Gastrocnemius medialis (tissue), 4 donors: ENCODE data around the gene NRG3. TPM values are rescaled to one million over a fixed set of nuclear protein-coding genes. Genes with fewer than 3 reads are reported as not detected.

ENCODE experiments used
- ATAC-seq, 2 donors: fragments of 150-250 bp; one replicate each; pipeline ENCODE4 v1.9.1; 2016
- DNase-seq, 2 donors: peaks; one replicate each; pipeline ENCODE4 v3.0.0-alpha.2; 2019
- H3K27ac ChIP-seq, 4 donors: fragments of 200-600 bp; sonication (generic); 1 replicate in 1 of 4; 2 replicates in 3 of 4; pipeline ENCODE4 v1.5.1; 2016 to 2018; ENCODE audit warnings: mild to moderate bottlenecking in 2 of 4, moderate library complexity in 1 of 4
- H3K27me3 ChIP-seq, 3 donors: fragments of 200-600 bp; sonication (generic) in 2 of 3; 1 replicate in 1 of 3; 2 replicates in 2 of 3; pipeline versions ENCODE4 v1.5.1 to v1.6.0; 2016 to 2019; ENCODE audit warnings: mild to moderate bottlenecking in 1 of 3, moderate library complexity in 1 of 3
- H3K36me3 ChIP-seq, 2 donors: fragments of 200-600 bp; sonication (generic) in 1 of 2; one replicate each; pipeline ENCODE4 v1.5.1; 2017 to 2018
- H3K4me1 ChIP-seq, 2 donors: fragments of 200-600 bp; sonication (generic) in 1 of 2; one replicate each; pipeline ENCODE4 v1.5.1; 2016 to 2017; ENCODE audit warnings: mild to moderate bottlenecking in 2 of 2
- H3K4me3 ChIP-seq, 4 donors: fragments of 200-600 bp; sonication (generic) in 3 of 4; 1 replicate in 1 of 4; 2 replicates in 3 of 4; pipeline ENCODE4 v1.5.1; 2016 to 2019; ENCODE audit warnings: mild to moderate bottlenecking in 2 of 4
- H3K9me3 ChIP-seq, 3 donors: fragments of 200-600 bp; sonication (generic) in 2 of 3; 1 replicate in 1 of 3; 2 replicates in 2 of 3; pipeline ENCODE4 v1.5.1; 2016 to 2019
- POLR2A ChIP-seq, 2 donors: fragments of 450-650 bp; IDR thresholded peaks; one replicate each; pipeline ENCODE4 v1.6.1; 2017; ENCODE audit warnings: antibody characterized with exemption in 2 of 2, mild to moderate bottlenecking in 2 of 2, moderate library complexity in 2 of 2
- in situ Hi-C, 4 donors: fragments of 200-750 bp; cut with MboI; loops; one replicate each; pipeline versions ENCODE4 v1.15.0 to v1.8.0; 2017; ENCODE audit warnings: low sequenced_read_pairs in 4 of 4
- intact Hi-C: fragments of 100-400 bp; cut with DNase I; formaldehyde crosslinking; loops from one replicate; pipeline ENCODE4 v1.15.1; 2023; ENCODE audit warnings: low total_unique reads
- total RNA-seq, 4 donors: library from RNA; depleted of rRNA; stranded (reverse); fragments of >200 nt; gene quantifications; one replicate each; pipeline versions ENCODE4 v1.1.0 to v1.2.3, GENCODE V29; 2016
- TF ChIP-seq, protein P1 (sequence below), 5 experiments: fragments of 450-650 bp in 3 of 5; fragments of 200-600 bp in 2 of 5; sonication (generic) in 2 of 5; IDR thresholded peaks in 4 of 5; conservative IDR thresholded peaks in 1 of 5; 1 replicate in 4 of 5; 2 replicates in 1 of 5; pipeline ENCODE4 v1.5.1; 2016 to 2019; ENCODE audit warnings: antibody characterized with exemption in 5 of 5, mild to moderate bottlenecking in 3 of 5, moderate library complexity in 3 of 5

The NRG3 gene
- total RNA-seq, 4 donors from 2014 or later: not detected

DNA sequence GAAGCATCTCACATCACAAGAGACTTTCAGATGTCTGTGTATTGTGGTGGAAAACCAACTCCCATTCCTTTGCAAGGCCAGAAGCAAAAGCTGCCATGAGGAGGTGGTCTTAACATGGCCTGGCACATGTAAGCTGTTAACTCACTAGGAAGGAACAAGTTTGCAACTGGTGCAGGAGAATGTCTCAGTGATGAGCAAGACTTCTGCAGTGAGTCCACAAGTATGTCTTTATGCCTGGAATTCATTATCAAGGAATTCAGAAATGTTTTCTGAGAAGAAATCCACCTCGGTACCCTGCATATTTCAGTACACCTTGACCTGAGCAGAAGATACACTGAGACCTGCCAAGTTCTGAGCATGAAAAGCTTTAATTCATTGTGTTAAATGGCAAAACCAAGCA lies 1033.1 kb downstream of the NRG3 start:
- no peaks in the 10 kb centered on the region for H3K27me3 ChIP-seq
- DNase-seq (no peak), ATAC-seq (no peak)
- in situ Hi-C loops (no loop called here), intact Hi-C loops (no loop called here)
- no peaks in the 10 kb centered on the region for H3K4me1 ChIP-seq
- TF ChIP-seq POLR2A (IDR thresholded peaks at IDR 0.05): no peak
- TF ChIP-seq, protein P1, sequence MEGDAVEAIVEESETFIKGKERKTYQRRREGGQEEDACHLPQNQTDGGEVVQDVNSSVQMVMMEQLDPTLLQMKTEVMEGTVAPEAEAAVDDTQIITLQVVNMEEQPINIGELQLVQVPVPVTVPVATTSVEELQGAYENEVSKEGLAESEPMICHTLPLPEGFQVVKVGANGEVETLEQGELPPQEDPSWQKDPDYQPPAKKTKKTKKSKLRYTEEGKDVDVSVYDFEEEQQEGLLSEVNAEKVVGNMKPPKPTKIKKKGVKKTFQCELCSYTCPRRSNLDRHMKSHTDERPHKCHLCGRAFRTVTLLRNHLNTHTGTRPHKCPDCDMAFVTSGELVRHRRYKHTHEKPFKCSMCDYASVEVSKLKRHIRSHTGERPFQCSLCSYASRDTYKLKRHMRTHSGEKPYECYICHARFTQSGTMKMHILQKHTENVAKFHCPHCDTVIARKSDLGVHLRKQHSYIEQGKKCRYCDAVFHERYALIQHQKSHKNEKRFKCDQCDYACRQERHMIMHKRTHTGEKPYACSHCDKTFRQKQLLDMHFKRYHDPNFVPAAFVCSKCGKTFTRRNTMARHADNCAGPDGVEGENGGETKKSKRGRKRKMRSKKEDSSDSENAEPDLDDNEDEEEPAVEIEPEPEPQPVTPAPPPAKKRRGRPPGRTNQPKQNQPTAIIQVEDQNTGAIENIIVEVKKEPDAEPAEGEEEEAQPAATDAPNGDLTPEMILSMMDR (IDR thresholded peaks at IDR 0.05 in 4 of 5, conservative IDR thresholded peaks at IDR 0.05 in 1 of 5): no peak
- no peak overlapping the region for H3K27ac ChIP-seq
- H3K4me3 ChIP-seq: no peak overlapping the region
- no peaks in the 10 kb centered on the region for H3K9me3 ChIP-seq
- H3K36me3 ChIP-seq: no peaks in the 10 kb centered on the region

DNA sequence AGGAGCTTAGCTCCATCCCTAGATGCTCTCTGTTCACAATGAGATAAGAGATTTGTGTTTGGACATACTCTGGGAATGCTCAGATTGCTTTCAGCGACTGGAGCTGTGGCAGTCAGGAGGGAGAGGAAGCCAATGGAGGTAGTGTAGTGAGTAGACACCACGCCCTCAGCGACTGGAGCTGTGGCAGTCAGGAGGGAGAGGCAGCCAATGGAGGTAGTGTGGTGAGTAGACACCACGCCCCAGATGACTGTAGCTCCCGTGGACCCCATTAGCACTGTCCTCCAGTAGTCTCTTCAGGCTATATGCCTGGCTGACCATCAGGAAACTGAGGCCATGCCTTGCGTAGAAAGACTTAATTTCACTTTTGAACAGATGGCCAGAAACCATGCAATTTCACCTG lies 1033.8 kb downstream of the NRG3 start:
- DNase-seq (no peak), ATAC-seq (no peak)
- H3K4me1 ChIP-seq: no peaks in the 10 kb centered on the region
- H3K36me3 ChIP-seq: no peaks in the 10 kb centered on the region
- H3K27me3 ChIP-seq: no peaks in the 10 kb centered on the region
- in situ Hi-C loops (no loop called here), intact Hi-C loops (no loop called here)
- TF ChIP-seq POLR2A (IDR thresholded peaks at IDR 0.05): no peak
- TF ChIP-seq, protein P1 (IDR thresholded peaks at IDR 0.05 in 4 of 5, conservative IDR thresholded peaks at IDR 0.05 in 1 of 5): no peak
- no peak overlapping the region for H3K4me3 ChIP-seq
- no peaks in the 10 kb centered on the region for H3K9me3 ChIP-seq
- no peak overlapping the region for H3K27ac ChIP-seq

DNA sequence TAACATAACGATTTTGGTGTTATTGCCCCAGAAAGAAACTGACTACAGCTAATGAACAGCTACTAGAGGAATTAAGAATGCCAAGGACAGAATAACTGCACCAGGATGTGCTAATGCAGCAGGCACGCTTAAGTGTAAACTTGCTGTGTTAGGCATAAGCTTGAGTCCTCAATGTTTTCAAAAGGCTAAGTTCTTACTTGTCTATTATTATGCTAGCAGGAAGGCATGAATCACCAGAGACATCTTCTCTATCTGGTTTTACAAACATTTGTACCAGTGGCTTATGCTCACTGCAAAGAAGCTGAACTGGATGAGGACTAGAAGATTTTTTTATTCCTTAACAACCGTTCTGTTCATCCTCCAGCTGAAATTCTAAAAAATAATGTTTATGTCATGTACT lies 1035.3 kb downstream of the NRG3 start:
- in situ Hi-C loops: no loop called here
- TF ChIP-seq POLR2A (IDR thresholded peaks at IDR 0.05): no peak
- TF ChIP-seq, protein P1 (IDR thresholded peaks at IDR 0.05 in 4 of 5, conservative IDR thresholded peaks at IDR 0.05 in 1 of 5): no peak
- intact Hi-C loops: no loop called here

DNA sequence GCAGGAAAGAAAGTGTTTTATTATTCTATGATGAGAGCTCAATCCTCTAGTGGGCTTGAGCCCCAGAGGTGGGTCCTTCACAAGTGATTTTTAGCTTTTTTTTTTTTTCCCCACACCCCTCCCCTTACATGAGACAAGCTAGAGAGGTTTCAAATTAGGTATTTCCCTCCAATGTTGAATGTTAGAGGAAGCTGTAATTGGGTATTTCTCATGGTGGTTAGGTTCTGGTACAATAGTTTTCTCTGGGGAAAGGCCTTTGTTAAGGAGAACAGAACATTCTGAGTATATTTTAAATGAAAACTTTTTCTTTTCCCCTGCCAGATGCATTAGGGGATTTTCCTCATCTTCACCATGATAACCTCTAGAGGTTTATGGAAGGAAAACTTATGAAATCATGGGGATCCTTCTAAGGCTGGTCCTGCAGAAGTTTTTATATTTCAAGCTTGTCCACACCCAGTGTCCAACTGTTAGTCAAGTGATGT lies 1039.7 kb downstream of the NRG3 start:
- H3K27me3 ChIP-seq: no peaks in the 10 kb centered on the region
- H3K36me3 ChIP-seq: no peaks in the 10 kb centered on the region
- TF ChIP-seq, protein P1 (IDR thresholded peaks at IDR 0.05 in 4 of 5, conservative IDR thresholded peaks at IDR 0.05 in 1 of 5): no peak
- no peak for TF ChIP-seq POLR2A (IDR thresholded peaks at IDR 0.05)
- no peaks in the 10 kb centered on the region for H3K9me3 ChIP-seq
- no peak overlapping the region for H3K4me3 ChIP-seq
- intact Hi-C loops (no loop called here), in situ Hi-C loops (no loop called here)
- ATAC-seq (peak in 1 of 2 donors; percentile 58), DNase-seq (no peak)
- H3K4me1 ChIP-seq: no peaks in the 10 kb centered on the region
- H3K27ac ChIP-seq: no peak overlapping the region

More for the DNA sequence above, 1035.3 kb downstream of the NRG3 start:
- Histone ChIP-seq H3K4me3 (no peak overlapping the region), H3K27ac (no peak overlapping the region), H3K36me3 (no peaks in the 10 kb centered on the region), H3K27me3 (no peaks in the 10 kb centered on the region), H3K9me3 (no peaks in the 10 kb centered on the region), H3K4me1 (no peaks in the 10 kb centered on the region)
- ATAC-seq (no peak), DNase-seq (no peak)

DNA sequence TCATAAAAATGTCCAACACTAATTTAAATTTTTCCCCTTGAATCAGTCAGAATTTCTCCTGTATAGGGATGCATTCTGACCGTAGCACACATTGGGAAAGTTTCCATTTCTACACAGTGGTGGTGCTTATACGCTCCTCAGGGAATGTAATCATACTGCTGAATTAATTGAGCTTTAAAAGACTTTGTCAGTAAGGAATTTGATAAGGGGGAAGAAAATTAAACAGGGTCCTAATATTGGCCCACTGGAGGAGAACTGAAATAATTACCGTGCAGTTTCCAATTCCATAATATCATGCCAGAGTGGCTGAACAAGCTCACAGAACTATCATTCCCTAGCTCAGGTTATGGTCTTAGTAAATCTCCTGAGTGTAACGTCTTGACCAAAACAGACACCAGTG lies 1041.9 kb downstream of the NRG3 start:
- Histone ChIP-seq H3K4me3 (no peak overlapping the region), H3K27ac (no peak overlapping the region), H3K9me3 (no peaks in the 10 kb centered on the region), H3K27me3 (no peaks in the 10 kb centered on the region), H3K36me3 (no peaks in the 10 kb centered on the region), H3K4me1 (no peaks in the 10 kb centered on the region)
- in situ Hi-C loops (no loop called here), intact Hi-C loops (no loop called here)
- DNase-seq (no peak), ATAC-seq (no peak)
- TF ChIP-seq, protein P1 (IDR thresholded peaks at IDR 0.05 in 4 of 5, conservative IDR thresholded peaks at IDR 0.05 in 1 of 5): no peak
- TF ChIP-seq POLR2A (IDR thresholded peaks at IDR 0.05): no peak
